ENCODE data around the gene PPP1R26. TPM values are rescaled to one million over a fixed set of nuclear protein-coding genes. Genes with fewer than 3 reads are reported as not detected.
A peak's percentile ranks its signal among the peaks of the same experiment; 100 is the strongest.
"Not testable (repeated sequence)": the region's sequence is repeated elsewhere in the genome, so short reads cannot be mapped to it uniquely, and the experiment has no call there.

Gene PPP1R26
- total and polyA plus RNA-seq, 9 of the 15 experiments (the other 6 are each of a cell fraction or from before 2014, with no cell fraction given), result 0.77 to 26.8 (median 9.3) TPM

DNA sequence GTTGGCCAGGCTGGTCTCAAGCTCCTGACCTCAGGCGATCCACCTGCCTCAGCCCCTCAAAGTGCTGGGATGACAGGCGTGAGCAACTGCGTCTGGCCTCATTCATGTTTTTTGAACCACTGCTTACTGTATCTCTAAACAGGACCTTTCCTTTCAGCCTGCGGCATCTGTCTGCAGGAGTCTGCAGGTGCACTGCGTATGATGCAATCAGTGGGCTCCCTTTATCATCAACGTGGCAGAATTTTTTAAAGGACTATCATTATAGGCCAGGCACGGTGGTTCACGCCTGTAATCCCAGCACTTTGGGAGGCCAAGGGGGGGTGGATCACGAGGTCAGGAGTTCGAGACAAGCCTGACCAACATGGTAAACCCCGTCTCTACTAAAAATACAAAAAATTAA lies 30.1 kb upstream of the PPP1R26 start (continued):
- TF ChIP-seq, protein P1, sequence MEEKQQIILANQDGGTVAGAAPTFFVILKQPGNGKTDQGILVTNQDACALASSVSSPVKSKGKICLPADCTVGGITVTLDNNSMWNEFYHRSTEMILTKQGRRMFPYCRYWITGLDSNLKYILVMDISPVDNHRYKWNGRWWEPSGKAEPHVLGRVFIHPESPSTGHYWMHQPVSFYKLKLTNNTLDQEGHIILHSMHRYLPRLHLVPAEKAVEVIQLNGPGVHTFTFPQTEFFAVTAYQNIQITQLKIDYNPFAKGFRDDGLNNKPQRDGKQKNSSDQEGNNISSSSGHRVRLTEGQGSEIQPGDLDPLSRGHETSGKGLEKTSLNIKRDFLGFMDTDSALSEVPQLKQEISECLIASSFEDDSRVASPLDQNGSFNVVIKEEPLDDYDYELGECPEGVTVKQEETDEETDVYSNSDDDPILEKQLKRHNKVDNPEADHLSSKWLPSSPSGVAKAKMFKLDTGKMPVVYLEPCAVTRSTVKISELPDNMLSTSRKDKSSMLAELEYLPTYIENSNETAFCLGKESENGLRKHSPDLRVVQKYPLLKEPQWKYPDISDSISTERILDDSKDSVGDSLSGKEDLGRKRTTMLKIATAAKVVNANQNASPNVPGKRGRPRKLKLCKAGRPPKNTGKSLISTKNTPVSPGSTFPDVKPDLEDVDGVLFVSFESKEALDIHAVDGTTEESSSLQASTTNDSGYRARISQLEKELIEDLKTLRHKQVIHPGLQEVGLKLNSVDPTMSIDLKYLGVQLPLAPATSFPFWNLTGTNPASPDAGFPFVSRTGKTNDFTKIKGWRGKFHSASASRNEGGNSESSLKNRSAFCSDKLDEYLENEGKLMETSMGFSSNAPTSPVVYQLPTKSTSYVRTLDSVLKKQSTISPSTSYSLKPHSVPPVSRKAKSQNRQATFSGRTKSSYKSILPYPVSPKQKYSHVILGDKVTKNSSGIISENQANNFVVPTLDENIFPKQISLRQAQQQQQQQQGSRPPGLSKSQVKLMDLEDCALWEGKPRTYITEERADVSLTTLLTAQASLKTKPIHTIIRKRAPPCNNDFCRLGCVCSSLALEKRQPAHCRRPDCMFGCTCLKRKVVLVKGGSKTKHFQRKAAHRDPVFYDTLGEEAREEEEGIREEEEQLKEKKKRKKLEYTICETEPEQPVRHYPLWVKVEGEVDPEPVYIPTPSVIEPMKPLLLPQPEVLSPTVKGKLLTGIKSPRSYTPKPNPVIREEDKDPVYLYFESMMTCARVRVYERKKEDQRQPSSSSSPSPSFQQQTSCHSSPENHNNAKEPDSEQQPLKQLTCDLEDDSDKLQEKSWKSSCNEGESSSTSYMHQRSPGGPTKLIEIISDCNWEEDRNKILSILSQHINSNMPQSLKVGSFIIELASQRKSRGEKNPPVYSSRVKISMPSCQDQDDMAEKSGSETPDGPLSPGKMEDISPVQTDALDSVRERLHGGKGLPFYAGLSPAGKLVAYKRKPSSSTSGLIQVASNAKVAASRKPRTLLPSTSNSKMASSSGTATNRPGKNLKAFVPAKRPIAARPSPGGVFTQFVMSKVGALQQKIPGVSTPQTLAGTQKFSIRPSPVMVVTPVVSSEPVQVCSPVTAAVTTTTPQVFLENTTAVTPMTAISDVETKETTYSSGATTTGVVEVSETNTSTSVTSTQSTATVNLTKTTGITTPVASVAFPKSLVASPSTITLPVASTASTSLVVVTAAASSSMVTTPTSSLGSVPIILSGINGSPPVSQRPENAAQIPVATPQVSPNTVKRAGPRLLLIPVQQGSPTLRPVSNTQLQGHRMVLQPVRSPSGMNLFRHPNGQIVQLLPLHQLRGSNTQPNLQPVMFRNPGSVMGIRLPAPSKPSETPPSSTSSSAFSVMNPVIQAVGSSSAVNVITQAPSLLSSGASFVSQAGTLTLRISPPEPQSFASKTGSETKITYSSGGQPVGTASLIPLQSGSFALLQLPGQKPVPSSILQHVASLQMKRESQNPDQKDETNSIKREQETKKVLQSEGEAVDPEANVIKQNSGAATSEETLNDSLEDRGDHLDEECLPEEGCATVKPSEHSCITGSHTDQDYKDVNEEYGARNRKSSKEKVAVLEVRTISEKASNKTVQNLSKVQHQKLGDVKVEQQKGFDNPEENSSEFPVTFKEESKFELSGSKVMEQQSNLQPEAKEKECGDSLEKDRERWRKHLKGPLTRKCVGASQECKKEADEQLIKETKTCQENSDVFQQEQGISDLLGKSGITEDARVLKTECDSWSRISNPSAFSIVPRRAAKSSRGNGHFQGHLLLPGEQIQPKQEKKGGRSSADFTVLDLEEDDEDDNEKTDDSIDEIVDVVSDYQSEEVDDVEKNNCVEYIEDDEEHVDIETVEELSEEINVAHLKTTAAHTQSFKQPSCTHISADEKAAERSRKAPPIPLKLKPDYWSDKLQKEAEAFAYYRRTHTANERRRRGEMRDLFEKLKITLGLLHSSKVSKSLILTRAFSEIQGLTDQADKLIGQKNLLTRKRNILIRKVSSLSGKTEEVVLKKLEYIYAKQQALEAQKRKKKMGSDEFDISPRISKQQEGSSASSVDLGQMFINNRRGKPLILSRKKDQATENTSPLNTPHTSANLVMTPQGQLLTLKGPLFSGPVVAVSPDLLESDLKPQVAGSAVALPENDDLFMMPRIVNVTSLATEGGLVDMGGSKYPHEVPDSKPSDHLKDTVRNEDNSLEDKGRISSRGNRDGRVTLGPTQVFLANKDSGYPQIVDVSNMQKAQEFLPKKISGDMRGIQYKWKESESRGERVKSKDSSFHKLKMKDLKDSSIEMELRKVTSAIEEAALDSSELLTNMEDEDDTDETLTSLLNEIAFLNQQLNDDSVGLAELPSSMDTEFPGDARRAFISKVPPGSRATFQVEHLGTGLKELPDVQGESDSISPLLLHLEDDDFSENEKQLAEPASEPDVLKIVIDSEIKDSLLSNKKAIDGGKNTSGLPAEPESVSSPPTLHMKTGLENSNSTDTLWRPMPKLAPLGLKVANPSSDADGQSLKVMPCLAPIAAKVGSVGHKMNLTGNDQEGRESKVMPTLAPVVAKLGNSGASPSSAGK (IDR thresholded peaks at IDR 0.05), result peak; percentile 32
- TF ChIP-seq BCOR (IDR thresholded peaks at IDR 0.05), result peak; percentile 80; the same call in 1 of the 2 replicates
- TF ChIP-seq RAD51 (IDR thresholded peaks at IDR 0.05; ENCODE audit: borderline replicate concordance, low read depth), result 0 out of 2 replicates have a peak, but pooled peaks have one; percentile 16
- TF ChIP-seq EP400 (IDR thresholded peaks at IDR 0.05), result peak; percentile 65
- 0 out of 2 replicates have a peak, but pooled peaks have one; percentile 14 for TF ChIP-seq STAT5A (IDR thresholded peaks at IDR 0.05; ENCODE audit: borderline replicate concordance, low read length)
- peak; percentile 75 for TF ChIP-seq JUND (IDR thresholded peaks at IDR 0.05; ENCODE audit: borderline replicate concordance, low read depth, low read length)
- TF ChIP-seq JUND (tag; IDR thresholded peaks at IDR 0.05; ENCODE audit: borderline replicate concordance, low read depth, low read length), result not testable (repeated sequence)
- peak; percentile 94 to 95 for TF ChIP-seq TRIM24 (IDR thresholded peaks at IDR 0.05)
- TF ChIP-seq VEZF1 (CRISPR knock-in tag; IDR thresholded peaks at IDR 0.05), result peak; percentile 42; the same call in 1 of the 2 replicates
- TF ChIP-seq CBFA2T2 (conservative IDR thresholded peaks at IDR 0.05), result peak; percentile 88
- TF ChIP-seq NFIC (IDR thresholded peaks at IDR 0.05), result peak; percentile 54
- TF ChIP-seq, protein P2, sequence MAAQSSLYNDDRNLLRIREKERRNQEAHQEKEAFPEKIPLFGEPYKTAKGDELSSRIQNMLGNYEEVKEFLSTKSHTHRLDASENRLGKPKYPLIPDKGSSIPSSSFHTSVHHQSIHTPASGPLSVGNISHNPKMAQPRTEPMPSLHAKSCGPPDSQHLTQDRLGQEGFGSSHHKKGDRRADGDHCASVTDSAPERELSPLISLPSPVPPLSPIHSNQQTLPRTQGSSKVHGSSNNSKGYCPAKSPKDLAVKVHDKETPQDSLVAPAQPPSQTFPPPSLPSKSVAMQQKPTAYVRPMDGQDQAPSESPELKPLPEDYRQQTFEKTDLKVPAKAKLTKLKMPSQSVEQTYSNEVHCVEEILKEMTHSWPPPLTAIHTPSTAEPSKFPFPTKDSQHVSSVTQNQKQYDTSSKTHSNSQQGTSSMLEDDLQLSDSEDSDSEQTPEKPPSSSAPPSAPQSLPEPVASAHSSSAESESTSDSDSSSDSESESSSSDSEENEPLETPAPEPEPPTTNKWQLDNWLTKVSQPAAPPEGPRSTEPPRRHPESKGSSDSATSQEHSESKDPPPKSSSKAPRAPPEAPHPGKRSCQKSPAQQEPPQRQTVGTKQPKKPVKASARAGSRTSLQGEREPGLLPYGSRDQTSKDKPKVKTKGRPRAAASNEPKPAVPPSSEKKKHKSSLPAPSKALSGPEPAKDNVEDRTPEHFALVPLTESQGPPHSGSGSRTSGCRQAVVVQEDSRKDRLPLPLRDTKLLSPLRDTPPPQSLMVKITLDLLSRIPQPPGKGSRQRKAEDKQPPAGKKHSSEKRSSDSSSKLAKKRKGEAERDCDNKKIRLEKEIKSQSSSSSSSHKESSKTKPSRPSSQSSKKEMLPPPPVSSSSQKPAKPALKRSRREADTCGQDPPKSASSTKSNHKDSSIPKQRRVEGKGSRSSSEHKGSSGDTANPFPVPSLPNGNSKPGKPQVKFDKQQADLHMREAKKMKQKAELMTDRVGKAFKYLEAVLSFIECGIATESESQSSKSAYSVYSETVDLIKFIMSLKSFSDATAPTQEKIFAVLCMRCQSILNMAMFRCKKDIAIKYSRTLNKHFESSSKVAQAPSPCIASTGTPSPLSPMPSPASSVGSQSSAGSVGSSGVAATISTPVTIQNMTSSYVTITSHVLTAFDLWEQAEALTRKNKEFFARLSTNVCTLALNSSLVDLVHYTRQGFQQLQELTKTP (IDR thresholded peaks at IDR 0.05; ENCODE audit: low read depth in 1 of 2, partially characterized antibody in 2 of 2), result peak in 1 of 2 experiments; percentile 50

Data from K562 (cell line).